NCI-H2196 treated with DMSO at 0.1 percent for 48 hours (cell line): ENCODE data around the gene ANKRD6.
"Not testable (repeated sequence)": the region's sequence is repeated elsewhere in the genome, so short reads cannot be mapped to it uniquely, and the experiment has no call there.

Experiments
- DNase-seq: peaks from one replicate; lab custom pipeline; 2025; ENCODE audit not compliant: unreplicated experiment; lab: John Stamatoyannopoulos, UW

ANKRD6 gene

GRCh38 chr6:89591745-89592144, 158.8 kb downstream of the ANKRD6 start:
- DNase-seq = no peak

- DNase-seq = no peak
Observed at GRCh38 chr6:89596056-89596455, 163.1 kb downstream of the ANKRD6 start.

- no peak for DNase-seq
Observed at GRCh38 chr6:89596484-89596883, 163.5 kb downstream of the ANKRD6 start.

- no peak for DNase-seq
Observed at GRCh38 chr6:89597372-89597771, 164.4 kb downstream of the ANKRD6 start.

- DNase-seq = peak; percentile 46
Observed at GRCh38 chr6:89597988-89598387, 165.0 kb downstream of the ANKRD6 start.

GRCh38 chr6:89599727-89600126, 166.8 kb downstream of the ANKRD6 start:
- DNase-seq = no peak

GRCh38 chr6:89602166-89602565, 169.2 kb downstream of the ANKRD6 start:
- no peak for DNase-seq

- no peak for DNase-seq
Observed at GRCh38 chr6:89604653-89605052, 171.7 kb downstream of the ANKRD6 start.

GRCh38 chr6:89605861-89606260, 172.9 kb downstream of the ANKRD6 start:
- peak; percentile 13 for DNase-seq

GRCh38 chr6:89610149-89610642, 177.2 kb downstream of the ANKRD6 start:
- DNase-seq = no peak

- DNase-seq = no peak
Observed at GRCh38 chr6:89611666-89612065, 178.7 kb downstream of the ANKRD6 start.

- DNase-seq = no peak
Observed at GRCh38 chr6:89612121-89612520, 179.2 kb downstream of the ANKRD6 start.

GRCh38 chr6:89613790-89614189, 180.8 kb downstream of the ANKRD6 start:
- DNase-seq = no peak

GRCh38 chr6:89615882-89616281, 182.9 kb downstream of the ANKRD6 start:
- DNase-seq = no peak

GRCh38 chr6:89616531-89616930, 183.6 kb downstream of the ANKRD6 start:
- DNase-seq = no peak

- no peak for DNase-seq
Observed at GRCh38 chr6:89618026-89618425, 185.1 kb downstream of the ANKRD6 start.

- DNase-seq = no peak
Observed at GRCh38 chr6:89619567-89619966, 186.6 kb downstream of the ANKRD6 start.

GRCh38 chr6:89623749-89624148, 190.8 kb downstream of the ANKRD6 start:
- no peak for DNase-seq

- DNase-seq = no peak
Observed at GRCh38 chr6:89630488-89630887, 197.5 kb downstream of the ANKRD6 start.

GRCh38 chr6:89636412-89636811, 203.5 kb downstream of the ANKRD6 start:
- not testable (repeated sequence) for DNase-seq

GRCh38 chr6:89637960-89638319, 205.0 kb downstream of the ANKRD6 start:
- DNase-seq = no peak

- DNase-seq = peak; percentile 87
Observed at GRCh38 chr6:89638320-89639195, 205.6 kb downstream of the ANKRD6 start, which contains the start of gene LYRM2. Gene LYRM2 (minus strand): TSS chr6:89638747. CDS start chr6:89638716, 31 bp downstream.

- DNase-seq = no peak
Observed at GRCh38 chr6:89640804-89641203, 207.9 kb downstream of the ANKRD6 start.
